Cardiac fibroblast (primary cell): Measurements from ENCODE around the gene CMTM6.

Experiments
- DNase-seq, 2 donors: peaks; one replicate each; pipeline versions ENCODE4 v3.0.0 to v3.0.0-alpha.2; 2010; ENCODE audit warnings: low read depth in 2 of 2
- H3K4me3 ChIP-seq, 2 donors: replicated peaks in 1 of 2; 1 replicate in 1 of 2; 2 replicates in 1 of 2; pipeline ENCODE4 v1.5.1; 2011; ENCODE audit warnings: low read depth in 2 of 2, low read length in 2 of 2, mild to moderate bottlenecking in 2 of 2, moderate library complexity in 1 of 2
- TF ChIP-seq, protein P1 (sequence below): IDR thresholded peaks from one replicate; pipeline ENCODE4 v1.5.1; 2011; ENCODE audit warnings: low read depth, mild to moderate bottlenecking, low read length, inconsistent platforms

The CMTM6 gene, protein sequence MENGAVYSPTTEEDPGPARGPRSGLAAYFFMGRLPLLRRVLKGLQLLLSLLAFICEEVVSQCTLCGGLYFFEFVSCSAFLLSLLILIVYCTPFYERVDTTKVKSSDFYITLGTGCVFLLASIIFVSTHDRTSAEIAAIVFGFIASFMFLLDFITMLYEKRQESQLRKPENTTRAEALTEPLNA

DNA sequence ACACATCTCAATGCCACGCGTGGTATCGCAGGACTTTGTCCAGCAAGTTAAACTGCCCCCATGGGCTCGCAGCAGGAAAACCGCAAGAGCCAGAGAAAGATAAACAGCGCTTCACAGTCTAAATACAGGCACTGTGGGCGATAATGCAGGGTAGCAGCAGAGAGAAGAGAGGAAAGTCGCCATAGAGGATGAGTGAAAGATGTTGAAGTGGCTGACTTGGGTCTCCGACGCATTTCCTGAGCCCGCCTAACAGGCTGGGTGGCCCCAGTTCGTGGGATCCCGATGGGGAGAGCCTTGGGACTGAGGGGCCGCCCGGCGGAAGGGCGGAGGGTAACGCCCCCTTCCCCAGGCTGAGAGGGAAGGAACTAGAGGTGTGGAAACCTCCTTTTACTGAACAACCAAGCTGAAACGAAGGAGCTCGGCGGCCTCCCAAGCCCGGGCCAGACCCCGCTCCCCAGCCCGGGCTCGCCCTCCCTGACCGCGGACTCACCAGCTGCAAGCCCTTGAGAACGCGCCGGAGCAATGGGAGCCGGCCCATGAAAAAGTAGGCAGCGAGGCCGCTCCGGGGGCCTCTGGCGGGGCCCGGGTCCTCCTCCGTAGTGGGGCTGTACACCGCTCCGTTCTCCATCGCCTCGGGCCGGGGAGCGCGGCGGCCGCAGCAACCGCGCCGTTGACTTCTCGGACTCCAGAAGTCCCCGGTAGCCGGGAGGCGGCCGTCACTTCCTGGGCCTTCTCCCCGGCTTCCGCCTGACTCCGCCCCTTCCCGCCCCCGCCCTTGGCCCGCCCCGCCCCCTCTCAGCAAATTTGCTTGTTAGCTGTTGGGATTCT lies at the start of gene CMTM6:
Gene CMTM6, minus strand, starts transcription at position 735 of the 828 bp plus-strand sequence. Its CDS starts 107 bp downstream, at position 628.
- peak within 1 kb of the TSS; percentile 73 to 85 for H3K4me3 ChIP-seq
- peak; percentile 80 to 83 for DNase-seq
- TF ChIP-seq, protein P1, sequence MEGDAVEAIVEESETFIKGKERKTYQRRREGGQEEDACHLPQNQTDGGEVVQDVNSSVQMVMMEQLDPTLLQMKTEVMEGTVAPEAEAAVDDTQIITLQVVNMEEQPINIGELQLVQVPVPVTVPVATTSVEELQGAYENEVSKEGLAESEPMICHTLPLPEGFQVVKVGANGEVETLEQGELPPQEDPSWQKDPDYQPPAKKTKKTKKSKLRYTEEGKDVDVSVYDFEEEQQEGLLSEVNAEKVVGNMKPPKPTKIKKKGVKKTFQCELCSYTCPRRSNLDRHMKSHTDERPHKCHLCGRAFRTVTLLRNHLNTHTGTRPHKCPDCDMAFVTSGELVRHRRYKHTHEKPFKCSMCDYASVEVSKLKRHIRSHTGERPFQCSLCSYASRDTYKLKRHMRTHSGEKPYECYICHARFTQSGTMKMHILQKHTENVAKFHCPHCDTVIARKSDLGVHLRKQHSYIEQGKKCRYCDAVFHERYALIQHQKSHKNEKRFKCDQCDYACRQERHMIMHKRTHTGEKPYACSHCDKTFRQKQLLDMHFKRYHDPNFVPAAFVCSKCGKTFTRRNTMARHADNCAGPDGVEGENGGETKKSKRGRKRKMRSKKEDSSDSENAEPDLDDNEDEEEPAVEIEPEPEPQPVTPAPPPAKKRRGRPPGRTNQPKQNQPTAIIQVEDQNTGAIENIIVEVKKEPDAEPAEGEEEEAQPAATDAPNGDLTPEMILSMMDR, result no peak

DNA sequence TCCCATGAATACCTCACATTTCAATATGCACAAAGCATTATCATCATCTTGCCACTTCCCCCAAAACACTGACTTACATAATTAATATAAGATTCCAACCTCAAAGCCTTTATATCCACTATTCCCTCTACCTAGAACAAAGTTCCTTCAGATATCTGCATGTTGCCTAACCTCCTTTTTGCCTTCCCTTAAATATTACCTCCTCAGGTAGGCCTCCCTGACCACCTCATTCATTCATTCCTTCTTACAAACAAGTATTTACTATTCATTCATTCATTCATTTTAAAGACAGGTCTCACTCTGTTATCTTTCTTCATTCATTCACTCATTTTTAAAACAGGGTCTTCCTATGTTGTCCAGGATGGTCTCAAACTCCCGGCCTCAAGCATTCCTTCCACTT lies 49.4 kb upstream of the CMTM6 start:
- no peak overlapping the region for H3K4me3 ChIP-seq
- TF ChIP-seq, protein P1, result no peak
- no peak for DNase-seq

DNA sequence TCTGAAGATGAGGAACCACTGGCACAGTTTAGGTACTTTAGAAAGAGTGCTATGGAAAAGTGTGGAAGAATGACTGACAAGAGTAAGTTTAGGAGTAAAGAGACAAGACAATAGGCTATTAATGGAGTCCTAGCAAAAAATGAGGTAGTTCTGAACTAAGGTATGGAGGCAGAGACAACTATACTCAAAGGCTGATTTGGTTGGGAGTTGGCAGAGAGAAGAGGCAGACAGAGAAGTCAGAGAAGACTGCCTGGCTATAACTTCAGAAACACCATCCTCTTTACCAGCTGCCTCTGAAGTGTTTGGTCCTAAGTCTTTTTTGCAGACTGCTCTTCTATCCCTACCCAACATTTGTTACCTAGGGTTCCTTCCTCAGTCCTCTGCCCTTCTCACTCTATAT lies 48.8 kb upstream of the CMTM6 start:
- TF ChIP-seq, protein P1, result no peak
- H3K4me3 ChIP-seq, result no peak overlapping the region
- no peak for DNase-seq

DNA sequence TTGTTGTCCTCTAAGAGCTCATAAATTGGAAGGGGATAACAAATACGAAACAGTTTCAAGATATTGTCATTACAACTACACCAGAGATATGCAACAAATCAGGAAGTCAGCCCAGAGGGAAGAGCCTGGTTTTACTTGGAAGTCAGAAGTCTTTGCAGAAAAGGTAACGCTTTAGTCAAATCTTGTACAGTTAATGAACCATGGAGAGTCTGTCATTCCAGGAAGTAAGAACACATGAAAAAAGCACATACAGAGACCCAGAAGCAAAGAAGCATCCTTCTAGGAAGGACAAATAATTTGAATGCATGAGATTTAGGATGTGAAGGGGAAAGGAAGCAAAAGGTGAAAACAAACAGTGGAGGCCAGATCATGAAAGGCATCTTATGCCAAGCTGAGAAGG lies 48.4 kb upstream of the CMTM6 start:
- no peak overlapping the region for H3K4me3 ChIP-seq
- TF ChIP-seq, protein P1, result no peak
- no peak for DNase-seq

DNA sequence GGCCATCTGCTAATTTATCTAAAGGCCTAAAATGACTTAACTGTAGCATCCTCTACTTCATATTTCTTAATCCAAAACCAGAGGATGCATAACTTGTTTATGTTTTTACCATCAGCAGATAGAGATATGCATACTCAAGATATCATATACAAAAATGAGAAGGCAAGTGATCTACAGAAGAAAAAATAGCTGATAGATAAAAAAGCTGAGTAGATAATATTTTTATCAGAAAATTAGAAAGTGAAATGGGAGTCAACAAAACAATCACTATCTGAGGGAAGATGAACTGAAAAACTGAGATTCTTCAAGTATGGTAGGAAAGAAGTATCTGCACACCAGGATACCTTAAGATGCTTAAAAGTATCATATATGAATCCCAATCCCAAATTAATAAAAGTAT lies 42.7 kb upstream of the CMTM6 start:
- H3K4me3 ChIP-seq, result no peak overlapping the region
- no peak for DNase-seq
- TF ChIP-seq, protein P1, result no peak

DNA sequence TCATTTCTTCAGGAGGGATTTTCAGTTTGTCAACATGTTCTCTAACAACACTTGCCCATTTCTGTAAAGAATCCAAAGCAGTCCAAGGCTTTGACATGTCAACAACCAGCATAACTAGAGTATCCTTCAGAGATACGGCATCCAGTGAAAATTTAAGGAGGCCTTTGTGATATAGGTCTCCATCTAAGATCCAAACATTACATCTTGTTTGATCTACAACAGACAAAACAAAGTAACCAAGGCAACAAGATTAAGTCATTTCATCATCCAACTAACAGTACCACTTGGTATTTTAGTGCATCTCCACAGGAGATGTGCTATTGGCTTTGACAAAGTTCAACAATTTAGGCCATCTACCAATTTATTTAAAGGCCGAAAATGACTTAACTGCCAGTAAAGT lies 42.2 kb upstream of the CMTM6 start:
- no peak overlapping the region for H3K4me3 ChIP-seq
- TF ChIP-seq, protein P1, result no peak
- peak in 1 of 2 donors; percentile 20 for DNase-seq
